AG20443 (cell line): ENCODE results near the gene THEM4.
"Not testable (repeated sequence)": the region's sequence is repeated elsewhere in the genome, so short reads cannot be mapped to it uniquely, and the experiment has no call there.

Source experiments
- DNase-seq: peaks from one replicate; pipeline ENCODE4 v3.0.0; 2012; ENCODE audit warnings: low spot score, mixed read lengths

Gene THEM4

GRCh38 chr1:151934048-151934493 lies 24.8 kb upstream of the THEM4 start:
- DNase-seq = peak; percentile 69

GRCh38 chr1:151924691-151925587 lies 15.6 kb upstream of the THEM4 start:
- no peak for DNase-seq

- no peak for DNase-seq
Measured at GRCh38 chr1:151923422-151923821, 14.1 kb upstream of the THEM4 start.

- DNase-seq = no peak
Measured at GRCh38 chr1:151920149-151920548, 10.8 kb upstream of the THEM4 start.

GRCh38 chr1:151918819-151919610 lies 9.7 kb upstream of the THEM4 start:
- no peak for DNase-seq

GRCh38 chr1:151918156-151918555 lies 8.8 kb upstream of the THEM4 start:
- DNase-seq = no peak

GRCh38 chr1:151916726-151917370 lies 7.5 kb upstream of the THEM4 start:
- no peak for DNase-seq

- no peak for DNase-seq
Measured at GRCh38 chr1:151915061-151915686, 5.9 kb upstream of the THEM4 start.

GRCh38 chr1:151914076-151914475 lies 4.8 kb upstream of the THEM4 start:
- DNase-seq = no peak

GRCh38 chr1:151912973-151913372 lies 3.7 kb upstream of the THEM4 start:
- DNase-seq = no peak

- peak; percentile 25 for DNase-seq
Measured at GRCh38 chr1:151908228-151908691, 1.1 kb downstream of the THEM4 start.

- no peak for DNase-seq
Measured at GRCh38 chr1:151907363-151908139, 1.8 kb downstream of the THEM4 start.

GRCh38 chr1:151906324-151906645 lies 3.0 kb downstream of the THEM4 start:
- not testable (repeated sequence) for DNase-seq

GRCh38 chr1:151905443-151906323 lies 3.6 kb downstream of the THEM4 start:
- DNase-seq = peak; percentile 14

GRCh38 chr1:151905070-151905442 lies 4.3 kb downstream of the THEM4 start:
- no peak for DNase-seq

- no peak for DNase-seq
Measured at GRCh38 chr1:151902858-151903257, 6.5 kb downstream of the THEM4 start.

- not testable (repeated sequence) for DNase-seq
Measured at GRCh38 chr1:151900804-151901203, 8.5 kb downstream of the THEM4 start.

GRCh38 chr1:151898519-151898991 lies 10.8 kb downstream of the THEM4 start:
- no peak for DNase-seq

- no peak for DNase-seq
Measured at GRCh38 chr1:151897991-151898431, 11.3 kb downstream of the THEM4 start.
